Smooth muscle cell (in vitro differentiated cells): ENCODE data around the gene ALG3. TPM values are rescaled to one million over a fixed set of nuclear protein-coding genes. Genes with fewer than 3 reads are reported as not detected.

Experiments used
- DNase-seq: peaks from one replicate; lab custom pipeline; 2025; ENCODE audit not compliant: unreplicated experiment; lab: John Stamatoyannopoulos, UW
- H2AFZ ChIP-seq: fragments of 200-600 bp; sonication (generic); 2 replicates; pipeline ENCODE4 v1.6.0; 2016; ENCODE audit warnings: antibody characterized with exemption, low read depth, mild to moderate bottlenecking
- H3F3A ChIP-seq: fragments of 200-600 bp; sonication (generic); 2 replicates; pipeline ENCODE4 v1.6.0; 2017; ENCODE audit warnings: antibody characterized with exemption, low read depth
- H3K27ac ChIP-seq: fragments of 200-600 bp; sonication (generic); 2 replicates; pipeline ENCODE4 v1.5.1; 2016; ENCODE audit warnings: low read depth, mild to moderate bottlenecking
- H3K27me3 ChIP-seq: fragments of 200-600 bp; sonication (generic); 2 replicates; pipeline ENCODE4 v1.6.1; 2016; ENCODE audit warnings: low read depth, mild to moderate bottlenecking
- H3K36me3 ChIP-seq: fragments of 200-600 bp; sonication (generic); 2 replicates; pipeline ENCODE4 v1.5.1; 2016; ENCODE audit warnings: low read depth
- H3K4me1 ChIP-seq: fragments of 200-600 bp; sonication (generic); 2 replicates; pipeline ENCODE4 v1.5.1; 2016; ENCODE audit warnings: low read depth
- H3K4me2 ChIP-seq: fragments of 200-600 bp; sonication (generic); 2 replicates; pipeline ENCODE4 v1.6.0; 2016; ENCODE audit warnings: mild to moderate bottlenecking
- H3K4me3 ChIP-seq: fragments of 200-600 bp; sonication (generic); 2 replicates; pipeline ENCODE4 v1.5.1; 2016; ENCODE audit warnings: mild to moderate bottlenecking
- H3K79me2 ChIP-seq: fragments of 200-600 bp; sonication (generic); 2 replicates; pipeline ENCODE4 v1.6.0; 2016; ENCODE audit warnings: low read depth, mild to moderate bottlenecking
- H3K9ac ChIP-seq: fragments of 200-600 bp; sonication (generic); 2 replicates; pipeline ENCODE4 v1.6.0; 2016; ENCODE audit warnings: low read depth
- H3K9me3 ChIP-seq: fragments of 200-600 bp; sonication (generic); replicated peaks from 2 replicates; pipeline ENCODE4 v1.5.1; 2016; ENCODE audit warnings: low read depth
- H4K20me1 ChIP-seq: fragments of 200-600 bp; sonication (generic); 2 replicates; pipeline ENCODE4 v1.6.0; 2016; ENCODE audit warnings: low read depth
- CTCF ChIP-seq: fragments of 200-600 bp; sonication (generic); IDR thresholded peaks from 2 replicates; pipeline ENCODE4 v1.5.1; 2017; ENCODE audit warnings: borderline replicate concordance, mild to moderate bottlenecking, antibody characterized with exemption; ENCODE audit not compliant: insufficient read depth, poor library complexity, severe bottlenecking
- WGBS: methylation state at CpG from one replicate; pipeline ENCODE4 v1.1.7; 2016; ENCODE audit warnings: low lambda C conversion rate; 5-methylcytosine and 5-hydroxymethylcytosine counted together
- polyA plus RNA-seq: library from polyadenylated mRNA; unstranded; fragments of >200 nt; fragmentation: Nextera tagmentation; extraction: Ambion mirVana; gene quantifications from 2 replicates; pipeline ENCODE4 v1.2.1, GENCODE V29; 2016
- total RNA-seq: library from RNA; depleted of rRNA; stranded (reverse); fragments of >200 nt; gene quantifications from 2 replicates; pipeline ENCODE4 v1.2.3, GENCODE V29; 2014

Gene ALG3
- total and polyA plus RNA-seq, 2 experiments from 2014 or later: 91.2 to 95.2 TPM

- Histone ChIP-seq H3K4me3 (no peak overlapping the region), H3K27me3 (peaks cover 14% of the 10 kb centered on the region), H3K4me2 (no peak overlapping the region), H3K9ac (no peak overlapping the region), H3K9me3 (no peaks in the 10 kb centered on the region), H3K79me2 (no peaks in the 10 kb centered on the region), H3F3A (no peaks in the 10 kb centered on the region), H2AFZ (no peak overlapping the region), H3K36me3 (no peaks in the 10 kb centered on the region), H3K4me1 (no peaks in the 10 kb centered on the region), H4K20me1 (no peaks in the 10 kb centered on the region), H3K27ac (no peak overlapping the region)
- WGBS: 82% methylated on average over 8 of the region's 8 CpGs
- no peak for DNase-seq
- TF ChIP-seq CTCF: no peak
Measured at GRCh38 chr3:184203526-184203925, 45.2 kb downstream of the ALG3 start.

GRCh38 chr3:184200825-184201224 lies 47.9 kb downstream of the ALG3 start:
- H3K79me2 ChIP-seq: no peaks in the 10 kb centered on the region
- H3K27me3 ChIP-seq: peaks cover under 1% of the 10 kb centered on the region
- TF ChIP-seq CTCF: no peak
- no peak overlapping the region for H2AFZ ChIP-seq
- no peaks in the 10 kb centered on the region for H3K36me3 ChIP-seq
- no peak overlapping the region for H3K4me3 ChIP-seq
- no peak overlapping the region for H3K27ac ChIP-seq
- H3K4me2 ChIP-seq: no peak overlapping the region
- H3F3A ChIP-seq: no peaks in the 10 kb centered on the region
- H3K4me1 ChIP-seq: no peaks in the 10 kb centered on the region
- no peaks in the 10 kb centered on the region for H3K9me3 ChIP-seq
- H3K9ac ChIP-seq: no peak overlapping the region
- no peak for DNase-seq
- no peaks in the 10 kb centered on the region for H4K20me1 ChIP-seq

- no peak for TF ChIP-seq CTCF
- H3K9me3 ChIP-seq: no peaks in the 10 kb centered on the region
- WGBS: 88% methylated on average over 9 of the region's 9 CpGs
- H3K4me3 ChIP-seq: no peak overlapping the region
- no peaks in the 10 kb centered on the region for H3F3A ChIP-seq
- H4K20me1 ChIP-seq: no peaks in the 10 kb centered on the region
- no peaks in the 10 kb centered on the region for H3K4me1 ChIP-seq
- H3K27me3 ChIP-seq: no peaks in the 10 kb centered on the region
- no peaks in the 10 kb centered on the region for H3K79me2 ChIP-seq
- no peak overlapping the region for H2AFZ ChIP-seq
- H3K4me2 ChIP-seq: no peak overlapping the region
- H3K36me3 ChIP-seq: no peaks in the 10 kb centered on the region
- DNase-seq: no peak
- H3K9ac ChIP-seq: no peak overlapping the region
- H3K27ac ChIP-seq: no peak overlapping the region
Measured at GRCh38 chr3:184198509-184198908, 50.3 kb downstream of the ALG3 start.

- H3K4me2 ChIP-seq: no peak overlapping the region
- TF ChIP-seq CTCF: no peak
Measured at GRCh38 chr3:184196536-184196935, 52.2 kb downstream of the ALG3 start.

More at GRCh38 chr3:184196536-184196935, 52.2 kb downstream of the ALG3 start:
- Histone ChIP-seq H3K36me3 (no peaks in the 10 kb centered on the region), H3K27me3 (no peaks in the 10 kb centered on the region), H4K20me1 (no peaks in the 10 kb centered on the region), H3K4me3 (no peak overlapping the region), H3K27ac (no peak overlapping the region), H3K9me3 (no peaks in the 10 kb centered on the region), H3F3A (no peaks in the 10 kb centered on the region), H2AFZ (no peak overlapping the region), H3K79me2 (no peaks in the 10 kb centered on the region), H3K4me1 (no peaks in the 10 kb centered on the region), H3K9ac (no peak overlapping the region)
- WGBS: 95% methylated on average over 6 of the region's 6 CpGs
- no peak for DNase-seq
